Breast epithelium (tissue), 3 donors: Measurements from ENCODE around the gene PLPP3.

Experiments
- CTCF ChIP-seq, 3 donors: fragments of 450-650 bp; IDR thresholded peaks; one replicate each; pipeline ENCODE4 v1.5.1; 2016 to 2017; ENCODE audit warnings: antibody characterized with exemption in 3 of 3, mild to moderate bottlenecking in 3 of 3, moderate library complexity in 3 of 3
- POLR2A ChIP-seq: fragments of 450-650 bp; IDR thresholded peaks from one replicate; pipeline ENCODE4 v1.6.1; 2016; ENCODE audit warnings: antibody characterized with exemption, mild to moderate bottlenecking, moderate library complexity
- POLR2AphosphoS5 ChIP-seq, 3 donors: sonication (generic); formaldehyde crosslinking; IDR thresholded peaks; one replicate each; pipeline ENCODE4 v1.6.1; 2017; ENCODE audit warnings: antibody characterized with exemption in 3 of 3

GRCh38 chr1:56591909-56592308 is 12.5 kb upstream of the PLPP3 start:
- TF ChIP-seq POLR2AphosphoS5 (IDR thresholded peaks at IDR 0.05) (no peak), CTCF (IDR thresholded peaks at IDR 0.05) (no peak), POLR2A (no peak)
